Natural killer cell (primary cell): ENCODE data around the gene NFYC. TPM values are rescaled to one million over a fixed set of nuclear protein-coding genes. Genes with fewer than 3 reads are reported as not detected.

ENCODE experiments used
- ATAC-seq, 3 donors: fragments of 150-1000 bp in 2 of 3; fragments of 200-7000 bp in 1 of 3; cut with Tn5 transposase; 1 replicate in 1 of 3; 2 replicates in 2 of 3; pipeline ENCODE4 v1.10.0; 2021; ENCODE audit warnings: mild to moderate bottlenecking in 2 of 3, moderate library complexity in 2 of 3
- DNase-seq, 2 donors: peaks; one replicate each; pipeline versions ENCODE4 v3.0.0 to v3.0.0-alpha.2; 2013 to 2021; ENCODE audit warnings: mixed read lengths in 1 of 2
- H3K27ac ChIP-seq: one replicate; pipeline ENCODE4 v1.5.1; 2013; ENCODE audit warnings: mild to moderate bottlenecking, low read length
- H3K27me3 ChIP-seq: one replicate; pipeline ENCODE4 v1.6.1; 2013; ENCODE audit warnings: low read length; ENCODE audit not compliant: control insufficient read depth, insufficient read depth
- H3K36me3 ChIP-seq: one replicate; pipeline ENCODE4 v1.6.1; 2013; ENCODE audit warnings: low read length; ENCODE audit not compliant: control insufficient read depth, insufficient read depth
- H3K4me1 ChIP-seq: one replicate; pipeline ENCODE4 v1.6.1; 2013; ENCODE audit warnings: low read length; ENCODE audit not compliant: control insufficient read depth, insufficient read depth
- H3K4me3 ChIP-seq: one replicate; pipeline ENCODE4 v1.5.1; 2013; ENCODE audit warnings: low read length
- H3K9me3 ChIP-seq: one replicate; pipeline ENCODE4 v1.6.1; 2013; ENCODE audit warnings: low read length; ENCODE audit not compliant: control insufficient read depth, insufficient read depth
- H3K27ac Mint-ChIP-seq, 2 donors: one replicate each; pipeline ENCODE4 v1.8.0; 2022; ENCODE audit warnings: mild to moderate bottlenecking in 2 of 2, mixed read lengths in 2 of 2, moderate library complexity in 1 of 2
- H3K27me3 Mint-ChIP-seq, 2 donors: one replicate each; pipeline ENCODE4 v1.8.0; 2022; ENCODE audit warnings: low read depth in 2 of 2, mixed read lengths in 2 of 2
- H3K36me3 Mint-ChIP-seq: one replicate; pipeline ENCODE4 v1.8.0; 2022; ENCODE audit warnings: mixed read lengths
- H3K4me1 Mint-ChIP-seq, 2 donors: one replicate each; pipeline ENCODE4 v1.8.0; 2022; ENCODE audit warnings: mixed read lengths in 2 of 2
- H3K4me3 Mint-ChIP-seq: one replicate; pipeline ENCODE4 v1.8.0; 2022; ENCODE audit warnings: mild to moderate bottlenecking, moderate library complexity, mixed read lengths
- H3K9me3 Mint-ChIP-seq, 2 donors: one replicate each; pipeline ENCODE4 v1.8.0; 2022; ENCODE audit warnings: mixed read lengths in 2 of 2
- CTCF ChIP-seq: fragments of 200-600 bp; IDR thresholded peaks from one replicate; pipeline ENCODE4 v1.8.0; 2022; ENCODE audit warnings: antibody characterized with exemption
- WGBS: methylation state at CpG from one replicate; pipeline ENCODE4 v1.1.7; 2013; ENCODE audit warnings: missing lambda C conversion rate; ENCODE audit not compliant: insufficient coverage; 5-methylcytosine and 5-hydroxymethylcytosine counted together
- intact Hi-C: fragments of 100-400 bp; cut with micrococcal nuclease; formaldehyde crosslinking; loops from one replicate; pipeline ENCODE4 v1.14.2; 2022
- total RNA-seq, 4 donors: library from RNA; stranded (reverse); fragments of 120-200 nt in 1 of 4; gene quantifications; one replicate each; pipeline versions ENCODE4 v1.2.3 to v1.2.4, GENCODE V29; 2013 to 2022

NFYC gene
- total RNA-seq, 3 donors from 2014 or later (not counting 1 experiment from before 2014, with no cell fraction given), result 38.7 to 60.4 (median 48.5) TPM

- no peaks in the 10 kb centered on the region for H3K36me3 Mint-ChIP-seq
- Histone ChIP-seq H3K27me3 (no peaks in the 10 kb centered on the region), H3K9me3 (no peaks in the 10 kb centered on the region), H3K36me3 (no peaks in the 10 kb centered on the region), H3K4me3 (no peak overlapping the region), H3K27ac (no peak overlapping the region), H3K4me1 (peaks cover 10% of the 10 kb centered on the region)
- H3K27ac Mint-ChIP-seq, result no peak overlapping the region
- peak in 1 of 3 donors; percentile 29 for ATAC-seq
- no peak for DNase-seq
- TF ChIP-seq CTCF, result no peak
- no peak overlapping the region for H3K4me3 Mint-ChIP-seq
- peaks cover 8 to 15% of the 10 kb centered on the region in 2 donors for H3K27me3 Mint-ChIP-seq
- no peaks in the 10 kb centered on the region for H3K9me3 Mint-ChIP-seq
- WGBS, result 46% methylated on average over 26 of the region's 35 CpGs
- intact Hi-C loops, result no loop called here
- H3K4me1 Mint-ChIP-seq, result peaks cover 0 to 9% of the 10 kb centered on the region in 2 donors
Observed at GRCh38 chr1:40653851-40654537, 37.5 kb upstream of the NFYC start.

- Mint-ChIP-seq H3K4me1 (no peaks in the 10 kb centered on the region), H3K4me3 (no peak overlapping the region), H3K27me3 (peaks cover 8 to 9% of the 10 kb centered on the region in 2 donors), H3K27ac (no peak overlapping the region), H3K9me3 (no peaks in the 10 kb centered on the region), H3K36me3 (no peaks in the 10 kb centered on the region)
- Histone ChIP-seq H3K27ac (no peak overlapping the region), H3K4me1 (no peaks in the 10 kb centered on the region), H3K36me3 (no peaks in the 10 kb centered on the region), H3K9me3 (no peaks in the 10 kb centered on the region), H3K27me3 (no peaks in the 10 kb centered on the region), H3K4me3 (no peak overlapping the region)
- DNase-seq (no peak), ATAC-seq (no peak)
- intact Hi-C loops, result no loop called here
- no peak for TF ChIP-seq CTCF
- WGBS, result 94% methylated on average over 7 of the region's 7 CpGs
Observed at GRCh38 chr1:40657046-40657445, 34.5 kb upstream of the NFYC start.

- no peak for TF ChIP-seq CTCF
- no peaks in the 10 kb centered on the region for H3K4me1 ChIP-seq
- no peak overlapping the region for H3K4me3 Mint-ChIP-seq
- H3K9me3 Mint-ChIP-seq, result no peaks in the 10 kb centered on the region
- H3K27ac Mint-ChIP-seq, result no peak overlapping the region
- intact Hi-C loops, result no loop called here
- H3K27ac ChIP-seq, result no peak overlapping the region
- WGBS, result 88% methylated on average over 16 of the region's 16 CpGs
- H3K27me3 Mint-ChIP-seq, result peaks cover 8 to 9% of the 10 kb centered on the region in 2 donors
- no peaks in the 10 kb centered on the region for H3K36me3 Mint-ChIP-seq
- DNase-seq (no peak), ATAC-seq (no peak)
- no peaks in the 10 kb centered on the region for H3K27me3 ChIP-seq
- H3K36me3 ChIP-seq, result no peaks in the 10 kb centered on the region
- no peaks in the 10 kb centered on the region for H3K9me3 ChIP-seq
- H3K4me3 ChIP-seq, result no peak overlapping the region
- peaks cover 0 to 4% of the 10 kb centered on the region in 2 donors for H3K4me1 Mint-ChIP-seq
Observed at GRCh38 chr1:40658751-40659648, 32.5 kb upstream of the NFYC start.
